IgD-negative memory B cell (primary cell): Measurements from ENCODE around the gene ETNK1. TPM values are rescaled to one million over a fixed set of nuclear protein-coding genes. Genes with fewer than 3 reads are reported as not detected.
"Not testable (repeated sequence)": the region's sequence is repeated elsewhere in the genome, so short reads cannot be mapped to it uniquely, and the experiment has no call there.

Experiments
- H3K27ac Mint-ChIP-seq, 3 donors: one replicate each; pipeline ENCODE4 v1.8.0; 2020 to 2022; ENCODE audit warnings: mild to moderate bottlenecking in 3 of 3, mixed read lengths in 3 of 3, moderate library complexity in 1 of 3
- H3K27me3 Mint-ChIP-seq: one replicate; pipeline ENCODE4 v1.8.0; 2021; ENCODE audit warnings: mixed read lengths
- H3K36me3 Mint-ChIP-seq: one replicate; pipeline ENCODE4 v1.8.0; 2020; ENCODE audit warnings: mild to moderate bottlenecking, mixed read lengths
- H3K4me1 Mint-ChIP-seq, 3 donors: one replicate each; pipeline ENCODE4 v1.8.0; 2020 to 2022; ENCODE audit warnings: mixed read lengths in 3 of 3, mild to moderate bottlenecking in 1 of 3
- H3K4me3 Mint-ChIP-seq, 4 donors: one replicate each; pipeline ENCODE4 v1.8.0; 2020 to 2022; ENCODE audit warnings: mild to moderate bottlenecking in 4 of 4, mixed read lengths in 4 of 4, moderate library complexity in 3 of 4
- H3K9me3 Mint-ChIP-seq, 3 donors: one replicate each; pipeline ENCODE4 v1.8.0; 2020 to 2021; ENCODE audit warnings: mixed read lengths in 3 of 3, mild to moderate bottlenecking in 1 of 3
- polyA plus RNA-seq: library from polyadenylated mRNA; unstranded; fragments of 300-500 nt; fragmentation: Illumina TruSeq; gene quantifications from one replicate; pipeline ENCODE4 v1.2.3, GENCODE V29; 2021

ETNK1 gene, protein sequence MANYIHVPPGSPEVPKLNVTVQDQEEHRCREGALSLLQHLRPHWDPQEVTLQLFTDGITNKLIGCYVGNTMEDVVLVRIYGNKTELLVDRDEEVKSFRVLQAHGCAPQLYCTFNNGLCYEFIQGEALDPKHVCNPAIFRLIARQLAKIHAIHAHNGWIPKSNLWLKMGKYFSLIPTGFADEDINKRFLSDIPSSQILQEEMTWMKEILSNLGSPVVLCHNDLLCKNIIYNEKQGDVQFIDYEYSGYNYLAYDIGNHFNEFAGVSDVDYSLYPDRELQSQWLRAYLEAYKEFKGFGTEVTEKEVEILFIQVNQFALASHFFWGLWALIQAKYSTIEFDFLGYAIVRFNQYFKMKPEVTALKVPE
- polyA plus RNA-seq: 17.0 TPM

DNA sequence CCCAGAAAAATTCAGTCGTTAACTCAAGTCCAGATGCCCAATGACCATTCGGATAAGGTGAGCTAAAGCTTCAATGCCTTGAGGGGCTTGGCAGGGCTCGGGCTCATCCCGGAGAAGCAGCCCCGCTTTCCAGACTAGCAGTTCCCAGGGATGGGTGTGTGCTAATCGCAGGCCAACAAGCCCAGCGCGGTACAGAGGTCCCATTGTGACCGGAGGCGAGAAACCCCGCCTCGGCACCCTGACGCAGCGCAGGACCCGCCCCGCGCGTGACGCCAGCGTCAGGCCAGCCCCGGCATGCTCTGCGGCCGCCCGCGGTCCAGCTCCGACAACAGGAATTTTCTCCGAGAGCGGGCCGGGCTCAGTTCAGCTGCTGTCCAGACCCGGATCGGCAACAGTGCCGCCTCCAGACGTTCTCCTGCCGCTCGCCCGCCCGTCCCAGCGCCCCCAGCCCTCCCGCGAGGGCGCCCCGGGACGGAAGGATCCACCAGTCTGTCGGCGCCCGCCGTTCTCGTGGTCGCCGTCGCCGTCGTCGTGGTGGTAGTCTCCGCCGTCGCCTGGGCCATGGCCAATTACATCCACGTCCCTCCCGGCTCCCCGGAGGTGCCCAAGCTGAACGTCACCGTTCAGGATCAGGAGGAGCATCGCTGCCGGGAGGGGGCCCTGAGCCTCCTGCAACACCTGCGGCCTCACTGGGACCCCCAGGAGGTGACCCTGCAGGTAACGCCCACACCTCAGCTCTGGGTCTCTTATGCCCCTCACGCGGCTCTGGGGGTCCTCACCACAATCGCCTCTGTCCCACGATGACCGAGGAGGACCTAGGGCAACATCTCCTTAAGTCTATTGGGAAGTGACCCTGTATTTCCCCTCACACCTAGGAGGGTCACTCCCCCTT is at the start of gene ETNK1:
Gene ETNK1, plus strand, starts transcription at position 302 of the 892 bp plus-strand sequence. Its CDS starts 260 bp downstream, at position 562.
- Mint-ChIP-seq H3K27me3 (peaks cover 9% of the 10 kb centered on the region), H3K4me3 (peak within 1 kb of the TSS; percentile 82 to 97 (median 96))

DNA sequence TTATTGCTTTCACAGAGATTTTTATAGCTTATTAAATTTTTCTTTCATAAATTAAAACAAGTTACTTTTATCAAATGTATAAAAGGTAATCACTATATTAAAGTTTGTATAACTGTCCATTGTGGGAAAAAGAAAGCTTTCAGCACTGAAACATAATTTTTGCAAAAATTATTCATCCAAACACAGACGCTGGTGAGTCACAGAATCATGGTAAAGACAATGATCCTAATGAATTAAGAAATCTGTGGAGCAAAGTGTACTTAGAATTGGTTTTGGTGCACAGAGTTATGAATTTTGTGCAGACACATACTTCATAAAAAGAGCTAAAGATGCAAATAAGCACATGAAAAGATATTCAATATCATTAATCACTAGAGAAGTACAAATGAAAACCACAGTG is 48.9 kb upstream of the ETNK1 start:
- H3K9me3 Mint-ChIP-seq: peaks cover 0 to 1% (median 0%) of the 10 kb centered on the region in 3 donors
- no peaks in the 10 kb centered on the region for H3K4me1 Mint-ChIP-seq
- H3K36me3 Mint-ChIP-seq: no peaks in the 10 kb centered on the region
- no peaks in the 10 kb centered on the region for H3K27me3 Mint-ChIP-seq
- H3K27ac Mint-ChIP-seq: no peak overlapping the region
- H3K4me3 Mint-ChIP-seq: no peak overlapping the region

More for the DNA sequence above, at the start of gene ETNK1:
- Mint-ChIP-seq H3K36me3 (peaks cover 2% of the 10 kb centered on the region), H3K4me1 (peaks cover 30 to 37% (median 32%) of the 10 kb centered on the region in 3 donors), H3K9me3 (no peaks in the 10 kb centered on the region), H3K27ac (peak within 1 kb of the TSS; percentile 77 to 94 (median 88))

DNA sequence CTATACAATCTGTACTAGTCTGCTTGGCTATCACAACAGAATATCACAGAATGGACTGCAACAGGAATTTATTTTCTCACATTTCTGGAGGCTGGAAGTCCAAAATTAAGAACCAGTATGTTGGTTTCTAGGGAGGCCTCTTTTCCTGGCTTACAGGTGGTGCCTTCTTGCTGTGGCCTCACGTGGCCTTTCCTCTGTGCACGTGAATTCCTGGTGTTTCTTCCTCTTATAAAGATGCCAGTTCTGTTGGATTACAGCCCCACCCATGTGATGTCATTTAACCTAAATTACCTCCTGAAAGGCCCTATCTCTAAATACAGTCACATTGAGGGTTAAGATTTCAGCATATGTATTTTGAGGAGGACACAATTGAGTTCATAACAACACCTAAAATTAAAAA is 48.5 kb upstream of the ETNK1 start:
- Mint-ChIP-seq H3K9me3 (peaks cover 0 to 1% (median 0%) of the 10 kb centered on the region in 3 donors), H3K36me3 (no peaks in the 10 kb centered on the region), H3K27ac (no peak overlapping the region), H3K27me3 (peaks cover 1% of the 10 kb centered on the region), H3K4me1 (no peaks in the 10 kb centered on the region), H3K4me3 (no peak overlapping the region)

DNA sequence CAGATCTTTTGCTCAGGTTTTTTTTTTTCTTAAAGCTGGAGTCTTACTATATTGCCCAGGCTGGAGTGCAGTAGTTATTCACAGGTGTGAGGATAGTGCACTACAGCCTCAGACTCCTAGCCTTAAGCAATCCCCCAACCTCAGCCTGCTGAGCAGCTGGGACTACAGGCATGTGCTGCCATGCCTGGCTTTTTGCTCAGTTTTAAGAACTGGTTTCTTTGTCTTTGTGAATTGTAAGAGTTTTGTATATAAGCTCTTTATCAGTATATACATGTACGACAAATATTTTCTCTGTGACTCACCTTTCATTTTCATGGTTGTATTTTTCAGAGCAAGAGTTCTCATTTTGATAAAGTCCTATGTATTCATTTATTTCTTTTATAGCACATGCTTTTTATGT is 47.3 kb upstream of the ETNK1 start:
- peaks cover 2% of the 10 kb centered on the region for H3K27me3 Mint-ChIP-seq
- no peaks in the 10 kb centered on the region for H3K36me3 Mint-ChIP-seq
- peaks cover 0 to 1% (median 0%) of the 10 kb centered on the region in 3 donors for H3K9me3 Mint-ChIP-seq
- no peak overlapping the region for H3K4me3 Mint-ChIP-seq
- no peaks in the 10 kb centered on the region for H3K4me1 Mint-ChIP-seq
- H3K27ac Mint-ChIP-seq: no peak overlapping the region

DNA sequence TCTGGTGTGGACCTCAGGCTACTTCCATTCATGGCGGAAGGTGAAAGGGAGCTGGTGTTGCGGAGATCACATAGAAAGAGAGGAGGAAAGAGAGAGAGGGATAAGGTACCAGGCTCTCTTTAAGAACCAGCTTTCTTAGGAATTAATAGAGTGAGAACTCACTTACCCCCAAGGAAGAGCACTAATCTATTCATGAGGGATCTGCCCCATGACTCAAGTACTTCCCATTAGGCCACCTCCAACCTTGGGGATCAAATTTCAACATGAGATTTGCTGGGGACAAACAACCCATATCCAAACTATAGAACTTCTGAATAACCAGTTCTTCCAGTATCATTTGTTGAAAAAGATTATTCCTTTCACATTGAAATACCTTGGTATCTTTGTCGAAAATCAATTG is 46.6 kb upstream of the ETNK1 start:
- Mint-ChIP-seq H3K9me3 (peaks cover 0 to 1% (median 0%) of the 10 kb centered on the region in 3 donors), H3K4me3 (no peak overlapping the region), H3K36me3 (no peaks in the 10 kb centered on the region), H3K27me3 (peaks cover 2% of the 10 kb centered on the region), H3K27ac (no peak overlapping the region), H3K4me1 (no peaks in the 10 kb centered on the region)

DNA sequence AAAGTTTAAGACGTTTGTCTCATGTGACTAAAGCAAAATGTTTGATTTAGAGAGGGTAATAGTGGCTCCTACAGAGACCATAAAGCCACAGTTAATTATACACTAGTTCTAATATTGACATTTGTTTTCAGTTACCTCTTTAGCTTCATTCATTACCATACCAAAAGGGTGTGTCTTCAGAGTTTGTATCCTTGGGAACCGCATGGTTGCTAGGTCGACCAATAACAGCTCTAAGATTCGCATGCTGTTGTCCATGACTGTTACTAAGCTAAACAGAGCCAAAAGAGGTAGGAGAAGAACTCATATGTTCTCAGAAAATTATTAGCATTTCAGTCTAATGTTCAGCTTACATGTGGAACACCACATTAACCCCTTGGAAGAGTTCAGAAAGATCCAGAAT is 36.2 kb upstream of the ETNK1 start:
- H3K4me1 Mint-ChIP-seq: no peaks in the 10 kb centered on the region
- H3K36me3 Mint-ChIP-seq: no peaks in the 10 kb centered on the region
- H3K9me3 Mint-ChIP-seq: no peaks in the 10 kb centered on the region
- peaks cover 4% of the 10 kb centered on the region for H3K27me3 Mint-ChIP-seq
- no peak overlapping the region for H3K4me3 Mint-ChIP-seq
- no peak overlapping the region for H3K27ac Mint-ChIP-seq

DNA sequence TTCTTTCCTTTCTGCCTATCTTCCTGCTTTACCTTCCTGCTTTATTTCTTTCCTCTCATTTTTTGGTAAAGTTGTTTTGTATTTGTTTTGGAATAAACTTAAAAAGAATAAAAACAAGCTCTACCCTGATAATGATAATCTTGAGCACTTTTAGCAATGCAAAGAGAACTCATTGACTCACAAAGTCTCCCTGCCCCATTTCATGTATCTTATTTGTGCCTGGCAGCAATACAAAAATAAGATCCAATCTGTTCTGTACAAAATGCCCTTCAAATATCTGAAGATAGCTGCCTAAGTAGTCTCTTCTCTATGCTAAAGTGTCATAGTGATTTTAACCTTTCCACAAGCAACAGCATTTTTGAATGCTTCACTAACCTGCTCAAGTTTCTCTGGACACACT is 31.1 kb upstream of the ETNK1 start:
- Mint-ChIP-seq H3K4me3 (no peak overlapping the region), H3K27ac (no peak overlapping the region), H3K4me1 (no peaks in the 10 kb centered on the region), H3K27me3 (no peaks in the 10 kb centered on the region), H3K9me3 (no peaks in the 10 kb centered on the region), H3K36me3 (no peaks in the 10 kb centered on the region)

DNA sequence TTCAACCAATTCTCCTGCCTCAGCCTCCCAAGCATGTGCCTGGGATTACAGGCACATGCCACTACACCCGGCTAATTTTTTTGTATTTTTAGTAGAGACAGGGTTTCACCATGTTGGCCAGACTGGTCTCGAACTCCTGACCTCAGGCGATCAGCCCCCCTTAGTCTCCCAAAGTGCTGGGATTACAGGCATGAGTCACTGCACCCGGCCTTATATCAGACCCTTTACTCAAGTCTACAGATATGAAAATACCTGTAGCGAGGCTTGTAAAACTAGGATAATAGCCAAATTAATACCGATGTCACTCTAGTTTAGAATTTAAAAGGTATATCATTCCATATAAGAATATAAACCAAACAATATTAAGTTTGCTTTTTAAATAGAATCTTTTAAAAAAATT is 27.4 kb upstream of the ETNK1 start:
- not testable (repeated sequence) for H3K4me1 Mint-ChIP-seq, H3K36me3 Mint-ChIP-seq, H3K9me3 Mint-ChIP-seq, H3K27me3 Mint-ChIP-seq, H3K27ac Mint-ChIP-seq, H3K4me3 Mint-ChIP-seq

DNA sequence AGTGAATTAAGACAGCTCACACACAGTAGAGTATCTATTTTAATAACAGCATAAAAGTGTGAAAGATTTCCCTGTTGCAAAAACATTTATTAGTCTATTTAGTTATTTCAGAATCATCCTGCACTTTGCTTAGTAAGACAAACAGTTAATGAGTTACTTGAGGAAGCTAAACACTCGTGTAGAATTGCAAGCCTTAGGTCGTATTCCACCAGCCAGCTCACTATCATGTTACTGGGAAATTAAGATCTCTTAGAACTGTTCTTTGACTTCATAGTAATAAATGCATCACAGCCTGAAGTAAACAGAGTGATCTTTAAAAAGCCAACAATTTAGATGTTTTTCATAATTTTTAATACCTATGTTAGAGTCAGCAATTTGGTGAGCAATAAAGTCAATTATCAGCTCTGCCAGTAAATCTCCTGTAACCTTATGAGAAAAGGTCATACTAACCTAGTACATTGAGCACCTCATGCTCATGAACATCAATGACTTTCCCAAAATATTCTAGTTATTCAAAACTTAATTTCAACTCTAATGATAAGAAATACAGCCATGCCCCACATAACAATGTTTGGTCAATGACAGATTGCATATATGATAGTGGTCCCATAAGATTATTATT is 26.7 kb upstream of the ETNK1 start:
- H3K4me1 Mint-ChIP-seq: no peaks in the 10 kb centered on the region
- H3K9me3 Mint-ChIP-seq: no peaks in the 10 kb centered on the region
- no peak overlapping the region for H3K4me3 Mint-ChIP-seq
- no peaks in the 10 kb centered on the region for H3K27me3 Mint-ChIP-seq
- H3K27ac Mint-ChIP-seq: no peak overlapping the region
- peaks cover 2% of the 10 kb centered on the region for H3K36me3 Mint-ChIP-seq

DNA sequence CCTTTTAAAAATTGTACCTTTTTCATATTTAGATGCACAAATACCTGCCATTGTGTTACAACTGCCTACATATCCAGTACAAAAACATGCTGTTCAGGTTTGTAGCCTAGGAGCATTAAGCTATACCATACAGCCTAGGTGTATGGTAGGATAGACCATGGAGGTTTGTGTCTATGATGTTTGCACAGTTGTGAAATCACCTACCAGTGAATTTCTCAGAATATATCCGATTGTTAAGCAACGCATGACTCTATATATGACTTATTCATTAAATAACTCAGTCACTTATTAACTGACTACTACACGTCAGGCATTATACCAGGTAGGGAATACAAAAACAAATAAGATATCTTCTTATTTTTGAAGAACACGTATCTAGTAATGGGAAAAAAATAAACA is 26.2 kb upstream of the ETNK1 start:
- no peak overlapping the region for H3K27ac Mint-ChIP-seq
- peaks cover 7% of the 10 kb centered on the region for H3K36me3 Mint-ChIP-seq
- H3K4me3 Mint-ChIP-seq: no peak overlapping the region
- H3K9me3 Mint-ChIP-seq: peaks cover 0 to 2% (median 0%) of the 10 kb centered on the region in 3 donors
- no peaks in the 10 kb centered on the region for H3K27me3 Mint-ChIP-seq
- peaks cover 0 to 2% (median 0%) of the 10 kb centered on the region in 3 donors for H3K4me1 Mint-ChIP-seq

DNA sequence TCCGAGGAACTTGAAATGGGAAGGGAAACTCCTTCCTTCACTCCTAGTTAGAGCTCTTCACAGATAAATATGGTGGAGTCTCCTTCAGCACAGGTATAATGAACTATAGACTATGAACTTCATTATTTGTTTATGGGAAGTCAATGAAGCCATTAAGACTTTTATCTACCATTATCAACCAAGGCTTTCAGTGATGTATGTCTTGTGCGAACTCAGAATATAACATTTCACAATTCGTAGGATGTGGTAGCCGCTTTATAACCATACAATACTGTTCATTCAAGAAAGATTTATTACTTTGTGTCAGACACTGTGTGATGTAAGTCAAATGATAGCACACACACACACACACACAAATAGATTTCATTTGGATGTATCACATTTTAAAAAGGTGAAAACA is 24.8 kb upstream of the ETNK1 start:
- H3K9me3 Mint-ChIP-seq: peaks cover 0 to 2% (median 0%) of the 10 kb centered on the region in 3 donors
- no peak overlapping the region for H3K27ac Mint-ChIP-seq
- H3K4me1 Mint-ChIP-seq: peaks cover 0 to 2% (median 0%) of the 10 kb centered on the region in 3 donors
- H3K27me3 Mint-ChIP-seq: no peaks in the 10 kb centered on the region
- peaks cover 8% of the 10 kb centered on the region for H3K36me3 Mint-ChIP-seq
- H3K4me3 Mint-ChIP-seq: no peak overlapping the region

DNA sequence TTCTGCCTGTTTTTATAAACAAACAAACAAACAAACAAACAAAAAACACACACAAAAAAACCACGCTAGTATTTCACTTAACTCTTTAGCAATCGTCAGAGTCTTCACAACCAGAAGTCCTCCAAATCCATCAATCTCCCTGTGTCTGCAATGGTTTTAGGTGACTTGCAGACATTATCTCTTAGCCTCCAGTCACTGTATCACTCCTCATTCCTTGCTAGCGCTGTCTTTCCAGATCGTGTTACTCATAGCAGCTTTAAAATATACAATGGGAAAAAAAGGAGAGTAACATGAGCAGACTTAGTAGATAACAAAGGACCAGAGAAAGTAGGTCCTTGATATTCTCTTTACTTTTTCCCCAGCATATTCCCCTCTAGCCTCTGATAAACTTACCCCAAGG is 15.5 kb upstream of the ETNK1 start:
- Mint-ChIP-seq H3K27me3 (no peaks in the 10 kb centered on the region), H3K9me3 (peaks cover 2 to 14% (median 6%) of the 10 kb centered on the region in 3 donors), H3K4me1 (no peaks in the 10 kb centered on the region), H3K27ac (no peak overlapping the region), H3K4me3 (no peak overlapping the region), H3K36me3 (no peaks in the 10 kb centered on the region)

DNA sequence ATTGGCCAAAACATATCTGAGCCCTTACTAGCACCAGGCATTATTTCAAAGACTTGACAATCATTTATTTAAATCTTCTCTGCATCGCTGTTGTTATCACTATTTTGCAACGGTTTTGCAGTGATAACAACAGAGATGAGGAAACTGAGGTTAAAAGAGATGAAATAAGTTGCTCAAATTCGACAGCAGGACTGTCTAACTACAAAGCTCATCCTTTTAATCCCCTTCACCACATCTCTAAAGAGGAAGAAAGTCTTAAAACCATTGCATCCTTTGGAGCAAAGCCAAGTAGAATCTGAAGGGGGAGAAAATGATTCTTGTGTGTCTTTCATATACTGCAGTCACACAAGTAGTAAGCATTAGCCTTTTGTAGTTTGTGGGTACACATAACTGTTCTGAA is 14.8 kb upstream of the ETNK1 start:
- no peak overlapping the region for H3K27ac Mint-ChIP-seq
- peaks cover 2 to 14% (median 11%) of the 10 kb centered on the region in 3 donors for H3K9me3 Mint-ChIP-seq
- no peaks in the 10 kb centered on the region for H3K27me3 Mint-ChIP-seq
- no peak overlapping the region for H3K4me3 Mint-ChIP-seq
- H3K36me3 Mint-ChIP-seq: no peaks in the 10 kb centered on the region
- no peaks in the 10 kb centered on the region for H3K4me1 Mint-ChIP-seq

DNA sequence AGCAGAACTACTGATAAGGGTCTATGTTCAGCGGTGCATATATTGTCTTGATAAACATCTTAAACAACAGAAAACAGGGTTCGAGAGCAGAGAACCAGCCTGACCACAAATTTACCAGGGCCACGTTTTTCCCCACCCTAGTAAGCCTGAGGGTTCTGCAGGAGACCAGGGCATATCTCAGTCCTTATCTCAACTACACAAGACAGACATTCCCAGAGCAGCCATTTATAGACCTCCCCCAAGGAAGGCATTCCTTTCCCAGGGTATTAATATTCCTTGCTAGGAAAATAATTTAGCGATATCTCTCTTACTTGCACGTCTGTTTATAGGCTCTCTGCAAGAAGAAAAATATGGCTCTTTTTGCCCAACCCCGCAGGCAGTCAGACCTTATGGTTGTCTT is 12.1 kb upstream of the ETNK1 start:
- not testable (repeated sequence) for H3K4me1 Mint-ChIP-seq, H3K36me3 Mint-ChIP-seq, H3K27ac Mint-ChIP-seq

DNA sequence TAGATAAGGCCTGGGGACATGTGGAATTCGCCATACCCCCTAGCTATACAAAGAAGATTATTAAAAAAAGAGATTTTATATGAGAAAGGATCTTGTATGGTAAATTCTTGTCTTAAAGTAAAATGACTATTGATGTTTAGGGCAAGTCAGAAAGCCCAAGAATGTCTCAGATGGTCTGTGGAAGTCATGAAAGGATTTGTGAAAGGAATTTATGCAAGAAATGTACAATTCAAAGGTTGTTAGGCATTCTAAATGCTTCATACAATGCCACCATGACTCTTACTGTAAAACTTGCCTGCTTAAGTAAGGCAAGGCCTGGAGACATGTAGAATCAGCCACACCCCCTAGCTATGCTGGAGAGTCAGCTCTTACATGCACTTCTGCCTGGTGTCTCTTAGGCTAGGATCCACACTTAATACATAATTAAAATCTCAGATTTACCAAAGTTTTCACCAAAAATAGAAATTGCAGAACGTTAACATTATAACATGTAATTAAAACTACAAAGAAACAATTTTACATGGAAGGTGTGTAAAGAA is 8.9 kb upstream of the ETNK1 start:
- Mint-ChIP-seq H3K36me3 (no peaks in the 10 kb centered on the region), H3K27me3 (peaks cover 4% of the 10 kb centered on the region), H3K27ac (no peak overlapping the region), H3K4me3 (no peak overlapping the region), H3K9me3 (peaks cover 6 to 20% (median 16%) of the 10 kb centered on the region in 3 donors), H3K4me1 (no peaks in the 10 kb centered on the region)

More for the DNA sequence above, 12.1 kb upstream of the ETNK1 start:
- not testable (repeated sequence) for H3K27me3 Mint-ChIP-seq, H3K4me3 Mint-ChIP-seq
- H3K9me3 Mint-ChIP-seq: peaks cover 6 to 20% (median 16%) of the 10 kb centered on the region in 3 donors
